Measurements from ENCODE around the gene WWOX. TPM values are rescaled to one million over a fixed set of nuclear protein-coding genes. Genes with fewer than 3 reads are reported as not detected.

Gene WWOX
- total and polyA plus RNA-seq, 10 donors, result 5.9 to 90.3 (median 26.4) TPM

DNA sequence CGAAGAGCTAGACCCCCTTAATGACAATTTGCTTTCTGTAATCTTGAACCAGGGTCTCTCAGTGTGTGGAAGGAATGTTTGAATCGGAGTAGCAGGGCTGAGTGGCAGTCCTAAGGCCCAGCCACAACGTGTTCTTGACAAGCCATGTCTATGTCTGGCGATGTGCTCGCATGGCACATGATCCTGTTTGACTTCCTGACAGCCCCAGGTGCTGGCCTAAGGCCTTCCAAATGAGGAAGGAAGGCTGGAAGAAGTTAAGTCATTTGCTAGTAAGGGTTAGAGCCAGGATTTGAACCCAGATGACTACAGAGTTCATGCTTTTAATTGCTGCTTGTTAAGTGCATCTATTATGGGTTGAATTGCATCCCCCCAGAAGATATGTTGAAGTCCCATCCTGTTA lies 1014.4 kb downstream of the WWOX start:
- Histone ChIP-seq H3K9me3 (peaks cover 0 to 16% (median 2%) of the 10 kb centered on the region in 8 donors), H3K27me3 (replicated peaks in 1 of 7) (no peaks in the 10 kb centered on the region), H3K36me3 (no peaks in the 10 kb centered on the region), H3K27ac (no peak overlapping the region), H3K4me3 (no peak overlapping the region), H3K4me1 (no peaks in the 10 kb centered on the region)
- no peak for TF ChIP-seq POLR2AphosphoS5 (IDR thresholded peaks at IDR 0.05)
- TF ChIP-seq POLR2A (IDR thresholded peaks at IDR 0.05), result no peak
- TF ChIP-seq, protein P1, sequence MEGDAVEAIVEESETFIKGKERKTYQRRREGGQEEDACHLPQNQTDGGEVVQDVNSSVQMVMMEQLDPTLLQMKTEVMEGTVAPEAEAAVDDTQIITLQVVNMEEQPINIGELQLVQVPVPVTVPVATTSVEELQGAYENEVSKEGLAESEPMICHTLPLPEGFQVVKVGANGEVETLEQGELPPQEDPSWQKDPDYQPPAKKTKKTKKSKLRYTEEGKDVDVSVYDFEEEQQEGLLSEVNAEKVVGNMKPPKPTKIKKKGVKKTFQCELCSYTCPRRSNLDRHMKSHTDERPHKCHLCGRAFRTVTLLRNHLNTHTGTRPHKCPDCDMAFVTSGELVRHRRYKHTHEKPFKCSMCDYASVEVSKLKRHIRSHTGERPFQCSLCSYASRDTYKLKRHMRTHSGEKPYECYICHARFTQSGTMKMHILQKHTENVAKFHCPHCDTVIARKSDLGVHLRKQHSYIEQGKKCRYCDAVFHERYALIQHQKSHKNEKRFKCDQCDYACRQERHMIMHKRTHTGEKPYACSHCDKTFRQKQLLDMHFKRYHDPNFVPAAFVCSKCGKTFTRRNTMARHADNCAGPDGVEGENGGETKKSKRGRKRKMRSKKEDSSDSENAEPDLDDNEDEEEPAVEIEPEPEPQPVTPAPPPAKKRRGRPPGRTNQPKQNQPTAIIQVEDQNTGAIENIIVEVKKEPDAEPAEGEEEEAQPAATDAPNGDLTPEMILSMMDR (IDR thresholded peaks at IDR 0.05 in 8 of 11, conservative IDR thresholded peaks at IDR 0.05 in 3 of 11), result no peak
- intact Hi-C loops (cut with DNase I; ENCODE audit: low total_unique reads), result no loop called here
- no peak for DNase-seq
- 59 to 76% (median 64%) methylated on average over 4 to 5 of the region's 5 CpGs for WGBS, 5 donors

DNA sequence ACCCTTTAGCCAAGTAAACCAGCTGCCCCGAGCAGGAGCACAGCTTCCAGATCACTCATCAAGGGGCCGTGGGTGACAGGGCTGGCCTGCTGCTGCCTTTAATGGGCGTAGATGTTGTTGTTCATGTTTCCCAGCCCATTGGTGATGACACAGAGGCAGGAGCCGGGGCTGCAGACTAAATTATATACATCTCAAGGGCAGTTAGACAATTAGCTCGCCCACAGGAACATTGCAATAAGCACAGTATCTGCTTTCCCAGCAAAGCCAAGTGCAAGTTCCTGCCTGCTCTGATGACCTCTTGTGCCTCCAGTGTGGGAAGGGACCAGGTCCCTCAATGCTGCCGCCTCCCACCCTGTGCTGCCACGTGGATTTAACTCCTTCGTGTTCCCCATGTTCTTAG lies 1015.3 kb downstream of the WWOX start:
- H3K4me3 ChIP-seq, result no peak overlapping the region
- H3K9me3 ChIP-seq, result peaks cover 0 to 16% (median 2%) of the 10 kb centered on the region in 8 donors
- WGBS, 5 donors, result 70 to 76% (median 75%) methylated on average over 8 of the region's 8 CpGs
- H3K4me1 ChIP-seq, result no peaks in the 10 kb centered on the region
- no peaks in the 10 kb centered on the region for H3K27me3 ChIP-seq (replicated peaks in 1 of 7)
- H3K36me3 ChIP-seq, result no peaks in the 10 kb centered on the region
- intact Hi-C loops (cut with DNase I; ENCODE audit: low total_unique reads), result no loop called here
- H3K27ac ChIP-seq, result no peak overlapping the region
- DNase-seq, result no peak
- TF ChIP-seq, protein P1 (IDR thresholded peaks at IDR 0.05 in 8 of 11, conservative IDR thresholded peaks at IDR 0.05 in 3 of 11), result no peak
- TF ChIP-seq POLR2AphosphoS5 (IDR thresholded peaks at IDR 0.05) (no peak), POLR2A (IDR thresholded peaks at IDR 0.05) (no peak)

DNA sequence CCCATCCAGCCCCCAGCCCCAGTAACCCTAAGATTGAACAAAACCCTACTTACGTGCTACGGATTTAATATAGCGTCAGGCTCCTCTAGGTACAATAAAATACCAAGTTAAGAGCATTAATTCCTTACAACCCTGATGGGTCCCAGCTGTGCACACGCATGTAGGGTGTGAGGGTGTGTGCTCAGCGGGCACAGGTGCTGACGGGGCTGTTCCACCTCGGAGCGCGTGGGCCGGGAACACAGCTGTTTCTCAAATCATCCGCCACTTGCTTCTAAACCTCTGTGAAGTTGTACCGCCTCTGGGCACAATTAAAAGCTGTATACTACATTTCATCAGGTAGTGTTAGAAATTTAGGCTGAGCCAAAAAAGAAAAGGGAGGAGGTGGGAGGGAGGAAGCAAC lies 1022.5 kb downstream of the WWOX start:
- Histone ChIP-seq H3K4me1 (no peaks in the 10 kb centered on the region), H3K4me3 (no peak overlapping the region), H3K27me3 (replicated peaks in 1 of 7) (no peaks in the 10 kb centered on the region), H3K36me3 (no peaks in the 10 kb centered on the region), H3K9me3 (peaks cover 0 to 9% (median 2%) of the 10 kb centered on the region in 8 donors), H3K27ac (no peak overlapping the region)
- intact Hi-C loops (cut with DNase I; ENCODE audit: low total_unique reads), result no loop called here
- DNase-seq, result no peak
- TF ChIP-seq, protein P1 (IDR thresholded peaks at IDR 0.05 in 8 of 11, conservative IDR thresholded peaks at IDR 0.05 in 3 of 11), result no peak
- TF ChIP-seq POLR2A (IDR thresholded peaks at IDR 0.05), result no peak
- no peak for TF ChIP-seq POLR2AphosphoS5 (IDR thresholded peaks at IDR 0.05)
- 96 to 98% (median 97%) methylated on average over 12 of the region's 12 CpGs for WGBS, 5 donors

DNA sequence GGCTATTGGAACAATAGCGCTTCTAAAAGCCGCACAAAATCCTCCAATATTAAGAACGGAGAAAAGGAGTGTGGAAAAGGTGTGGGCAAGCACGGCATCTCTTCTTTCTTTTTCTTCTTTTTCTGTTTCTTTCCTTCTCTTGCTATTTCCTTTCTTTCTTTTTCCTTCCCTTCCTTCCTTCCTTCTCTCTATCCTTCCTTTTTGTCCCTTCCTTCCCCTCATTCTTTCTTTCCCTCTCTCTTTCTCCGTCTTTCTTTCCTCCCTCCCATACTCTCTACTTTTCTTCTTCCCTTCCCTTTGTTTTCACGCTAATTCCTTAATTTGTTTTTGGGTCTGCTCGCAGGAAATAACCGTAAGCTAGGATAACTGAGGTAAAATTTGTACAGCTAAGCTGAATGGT lies 1022.9 kb downstream of the WWOX start:
- H3K4me1 ChIP-seq, result no peaks in the 10 kb centered on the region
- no peak overlapping the region for H3K4me3 ChIP-seq
- no peaks in the 10 kb centered on the region for H3K27me3 ChIP-seq (replicated peaks in 1 of 7)
- H3K27ac ChIP-seq, result no peak overlapping the region
- intact Hi-C loops (cut with DNase I; ENCODE audit: low total_unique reads), result no loop called here
- H3K36me3 ChIP-seq, result no peaks in the 10 kb centered on the region
- no peak for DNase-seq
- TF ChIP-seq, protein P1 (IDR thresholded peaks at IDR 0.05 in 8 of 11, conservative IDR thresholded peaks at IDR 0.05 in 3 of 11), result no peak
- TF ChIP-seq POLR2A (IDR thresholded peaks at IDR 0.05) (no peak), POLR2AphosphoS5 (IDR thresholded peaks at IDR 0.05) (no peak)
- 91 to 98% (median 94%) methylated on average over 8 of the region's 8 CpGs for WGBS, 5 donors
- H3K9me3 ChIP-seq, result peaks cover 0 to 4% (median 0%) of the 10 kb centered on the region in 8 donors
